Cardiac fibroblast (primary cell): ENCODE results near the gene ELP5.
A peak's percentile ranks its signal among the peaks of the same experiment; 100 is the strongest.

Experiments
- DNase-seq, 2 donors: peaks; one replicate each; pipeline versions ENCODE4 v3.0.0 to v3.0.0-alpha.2; 2010; ENCODE audit warnings: low read depth in 2 of 2
- H3K4me3 ChIP-seq, 2 donors: replicated peaks in 1 of 2; 1 replicate in 1 of 2; 2 replicates in 1 of 2; pipeline ENCODE4 v1.5.1; 2011; ENCODE audit warnings: low read depth in 2 of 2, low read length in 2 of 2, mild to moderate bottlenecking in 2 of 2, moderate library complexity in 1 of 2
- TF ChIP-seq, protein P1 (sequence below): IDR thresholded peaks from one replicate; pipeline ENCODE4 v1.5.1; 2011; ENCODE audit warnings: low read depth, mild to moderate bottlenecking, low read length, inconsistent platforms

Gene ELP5

DNA sequence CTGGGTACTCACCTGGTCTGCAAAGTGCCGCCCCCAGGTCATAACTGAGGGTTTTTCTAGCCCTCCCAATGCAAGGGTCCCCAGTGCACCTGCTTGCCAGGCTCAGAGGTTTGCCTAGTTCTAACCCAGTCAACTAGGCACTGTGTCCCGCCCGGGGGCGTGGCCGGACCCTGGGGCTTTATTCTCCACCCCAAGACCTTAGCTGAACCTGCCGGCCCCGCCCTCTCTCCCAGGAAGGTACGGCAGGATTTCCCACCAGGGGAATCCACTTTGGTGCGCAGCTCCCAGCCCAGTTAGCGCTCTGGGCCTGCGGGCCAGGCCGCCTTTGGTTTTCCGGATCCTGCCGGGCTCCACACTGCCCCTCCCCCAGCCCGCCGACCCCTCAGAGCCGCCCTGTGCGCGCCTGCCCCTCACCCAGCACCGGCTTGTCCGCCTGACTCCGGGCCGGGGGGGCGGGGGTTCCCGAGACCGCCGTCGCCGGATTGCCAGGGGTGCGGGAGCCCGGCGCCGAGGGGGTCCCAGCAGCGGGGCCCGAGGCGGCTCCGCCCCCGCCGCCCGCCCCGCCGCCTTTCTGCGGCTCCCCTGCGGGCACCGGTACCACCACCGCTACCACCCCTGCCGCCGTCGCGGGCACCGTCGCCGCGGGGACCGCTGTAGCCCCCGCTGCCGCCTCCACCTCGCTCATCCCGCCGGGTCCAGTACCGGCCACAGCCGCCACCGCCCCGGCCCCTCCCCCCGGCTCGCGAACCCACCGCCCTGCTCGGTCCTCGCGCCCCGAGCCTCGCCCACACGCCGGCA is 42.0 kb downstream of the ELP5 start:
- TF ChIP-seq, protein P1, sequence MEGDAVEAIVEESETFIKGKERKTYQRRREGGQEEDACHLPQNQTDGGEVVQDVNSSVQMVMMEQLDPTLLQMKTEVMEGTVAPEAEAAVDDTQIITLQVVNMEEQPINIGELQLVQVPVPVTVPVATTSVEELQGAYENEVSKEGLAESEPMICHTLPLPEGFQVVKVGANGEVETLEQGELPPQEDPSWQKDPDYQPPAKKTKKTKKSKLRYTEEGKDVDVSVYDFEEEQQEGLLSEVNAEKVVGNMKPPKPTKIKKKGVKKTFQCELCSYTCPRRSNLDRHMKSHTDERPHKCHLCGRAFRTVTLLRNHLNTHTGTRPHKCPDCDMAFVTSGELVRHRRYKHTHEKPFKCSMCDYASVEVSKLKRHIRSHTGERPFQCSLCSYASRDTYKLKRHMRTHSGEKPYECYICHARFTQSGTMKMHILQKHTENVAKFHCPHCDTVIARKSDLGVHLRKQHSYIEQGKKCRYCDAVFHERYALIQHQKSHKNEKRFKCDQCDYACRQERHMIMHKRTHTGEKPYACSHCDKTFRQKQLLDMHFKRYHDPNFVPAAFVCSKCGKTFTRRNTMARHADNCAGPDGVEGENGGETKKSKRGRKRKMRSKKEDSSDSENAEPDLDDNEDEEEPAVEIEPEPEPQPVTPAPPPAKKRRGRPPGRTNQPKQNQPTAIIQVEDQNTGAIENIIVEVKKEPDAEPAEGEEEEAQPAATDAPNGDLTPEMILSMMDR = no peak
- DNase-seq = no peak
- no peak overlapping the region for H3K4me3 ChIP-seq

DNA sequence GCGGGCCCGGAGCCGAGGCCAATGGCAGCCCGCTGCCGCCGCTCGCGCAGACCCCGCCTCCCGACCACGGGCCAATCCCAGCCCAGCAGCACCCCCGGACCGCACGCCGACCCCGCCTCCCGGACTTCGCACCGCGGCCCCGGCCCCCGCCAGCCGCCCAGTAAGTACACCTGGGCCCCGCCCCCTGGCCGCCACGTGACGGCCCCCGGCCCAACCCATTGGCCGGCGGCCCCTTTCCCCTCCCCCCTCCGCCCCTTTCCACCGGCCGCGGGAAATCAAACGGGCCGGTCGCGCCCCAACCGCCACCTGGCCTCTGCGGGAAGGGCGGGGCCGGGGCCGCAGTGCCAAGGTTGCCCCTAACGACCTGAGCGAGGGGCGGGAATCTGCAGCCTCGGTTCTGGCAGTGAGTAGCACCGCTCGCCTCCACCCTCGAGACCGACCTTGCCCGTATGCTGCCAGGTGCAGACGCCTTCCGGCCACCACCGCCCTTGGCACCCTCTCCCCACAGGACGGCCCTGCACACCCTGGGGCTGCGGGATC is 42.7 kb downstream of the ELP5 start, which contains the start of gene YBX2:
YBX2 (minus strand) TSS at position 26 of the 540 bp plus-strand sequence. CDS start 139 bp downstream, outside the sequence.
- no peak for DNase-seq
- no peak within 1 kb of the TSS for H3K4me3 ChIP-seq
- TF ChIP-seq, protein P1 = no peak

DNA sequence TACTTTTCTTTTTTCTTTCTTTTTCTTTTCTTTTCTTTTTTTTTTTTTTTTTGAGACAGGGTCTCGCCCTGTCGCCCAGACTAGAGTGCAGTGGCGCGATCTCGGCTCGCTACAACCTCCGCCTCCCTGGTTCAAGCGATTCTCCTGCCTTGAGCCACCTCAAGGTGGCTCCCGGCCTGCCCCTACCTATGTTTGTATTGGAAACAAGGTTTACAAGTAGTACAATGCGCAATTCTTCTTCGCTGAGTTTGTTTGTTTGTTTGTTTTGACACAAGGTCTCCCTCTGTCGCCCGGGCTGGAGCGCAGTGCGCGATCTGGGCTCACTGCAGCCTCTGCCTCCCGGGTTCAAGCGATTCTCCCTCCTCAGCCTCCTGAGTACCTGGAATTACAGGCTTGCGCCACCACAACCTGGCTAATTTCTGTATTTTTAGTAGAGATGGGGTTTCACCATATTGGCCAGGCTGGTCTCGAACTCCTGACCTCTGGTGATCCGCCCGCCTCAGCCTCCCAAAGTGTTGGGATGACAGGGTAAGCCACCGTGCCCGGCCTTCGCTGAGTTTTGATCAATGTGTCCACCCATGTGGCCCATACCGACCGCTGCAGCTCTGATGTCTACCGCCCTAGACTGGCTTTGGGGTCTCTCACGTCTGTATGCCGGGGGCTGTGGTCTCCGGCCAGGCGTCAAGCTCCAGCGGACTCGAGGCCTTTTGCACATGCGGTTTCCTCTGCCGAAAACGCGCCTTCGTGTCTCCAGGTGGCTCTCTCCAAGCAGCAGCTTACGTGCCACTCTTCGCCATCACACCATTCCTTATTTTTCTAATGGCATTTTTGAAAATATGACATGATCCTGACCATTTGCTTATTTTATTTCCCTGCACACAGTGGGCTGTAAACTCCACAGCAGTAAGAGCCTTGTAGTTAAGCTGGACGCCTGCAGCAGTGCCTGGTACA is 43.5 kb downstream of the ELP5 start:
- no peak overlapping the region for H3K4me3 ChIP-seq
- no peak for DNase-seq
- TF ChIP-seq, protein P1 = no peak

DNA sequence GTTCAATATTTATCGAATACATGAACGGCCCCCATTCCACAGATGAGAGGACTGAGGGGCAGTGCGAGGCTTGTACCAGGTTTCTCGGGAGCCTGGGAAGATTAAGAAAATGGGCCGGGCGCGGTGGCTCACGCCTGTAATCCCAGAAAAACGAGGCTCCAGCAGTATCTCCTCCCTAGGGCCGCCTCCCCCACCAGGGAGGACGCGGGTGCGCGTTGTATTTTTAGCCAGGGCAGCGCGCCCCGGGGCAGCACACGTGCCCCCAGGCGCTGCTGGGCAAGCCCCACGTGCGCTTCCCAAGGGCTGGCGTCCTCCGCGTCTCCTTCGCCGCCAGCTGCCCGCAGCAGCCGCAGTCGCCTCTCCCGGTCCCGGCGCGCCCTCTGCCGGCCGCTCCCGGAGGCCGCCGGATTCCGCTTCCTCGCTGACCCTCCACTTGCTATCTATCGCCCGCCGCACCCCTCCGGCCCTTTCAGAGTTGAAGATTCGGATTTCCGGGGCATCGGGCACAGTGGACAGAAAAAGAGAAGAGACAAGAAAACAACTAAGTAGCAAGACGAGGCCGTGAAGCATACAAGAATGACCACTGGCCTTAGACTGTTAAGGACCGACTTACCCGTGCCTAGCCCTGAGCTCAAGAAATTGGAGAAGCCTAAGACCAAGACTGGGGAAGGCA is 44.3 kb downstream of the ELP5 start:
- H3K4me3 ChIP-seq = peak overlapping the region in 1 of 2 donors; percentile 30
- peak; percentile 80 to 87 for DNase-seq
- TF ChIP-seq, protein P1 = peak; percentile 60

DNA sequence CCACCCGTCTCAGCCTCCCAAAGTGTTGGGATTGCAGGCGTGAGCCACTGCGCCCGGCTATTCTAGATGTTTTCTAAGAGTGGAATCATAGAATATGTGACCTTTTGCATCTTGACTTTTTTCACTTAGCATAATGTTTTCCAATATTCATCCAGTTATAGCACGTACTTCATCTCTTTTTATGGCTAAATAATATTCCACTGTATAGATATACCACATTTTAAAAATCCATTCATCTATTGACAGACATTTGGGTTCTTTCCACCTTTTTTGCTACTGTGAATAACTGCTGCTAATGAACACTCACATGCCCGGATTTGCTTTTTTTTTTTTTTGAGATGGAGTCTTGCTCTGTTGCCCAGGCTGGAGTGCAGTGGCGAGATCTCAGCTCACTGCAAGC is 52.2 kb downstream of the ELP5 start:
- TF ChIP-seq, protein P1 = no peak
- DNase-seq = no peak
- H3K4me3 ChIP-seq = no peak overlapping the region
